Activated B cell treated with CpG ODN at 0.5 μM for 24 hours (primary cell): ENCODE data around the gene FARP1. TPM values are rescaled to one million over a fixed set of nuclear protein-coding genes. Genes with fewer than 3 reads are reported as not detected.

Experiments used
- ATAC-seq: fragments of 200-7000 bp; cut with Tn5 transposase; one replicate; pipeline ENCODE4 v1.10.0; 2021; ENCODE audit warnings: low read depth, mild to moderate bottlenecking, moderate library complexity
- CTCF ChIA-PET: fragments of 350-600 bp; sonication (Branson Sonifier 250); formaldehyde crosslinking; loops from one replicate; lab custom pipeline; 2021; ENCODE audit warnings: antibody characterized with exemption; lab: Charles Lee
- POLR2A ChIA-PET: fragments of 350-600 bp; sonication (Branson Sonifier 250); formaldehyde crosslinking; loops from one replicate; lab custom pipeline; 2021; ENCODE audit warnings: antibody characterized with exemption; lab: Charles Lee
- DNase-seq: peaks from one replicate; pipeline ENCODE4 v3.0.0; 2022
- H3K27ac Mint-ChIP-seq: one replicate; pipeline ENCODE4 v1.8.0; 2020; ENCODE audit warnings: mixed read lengths
- H3K27me3 Mint-ChIP-seq: one replicate; pipeline ENCODE4 v1.8.0; 2021; ENCODE audit warnings: mixed read lengths
- H3K36me3 Mint-ChIP-seq: one replicate; pipeline ENCODE4 v1.8.0; 2021; ENCODE audit warnings: low read depth, mixed read lengths
- H3K4me1 Mint-ChIP-seq: one replicate; pipeline ENCODE4 v1.8.0; 2021; ENCODE audit warnings: mixed read lengths
- H3K4me3 Mint-ChIP-seq: one replicate; pipeline ENCODE4 v1.8.0; 2020; ENCODE audit warnings: mild to moderate bottlenecking, mixed read lengths
- H3K9me3 Mint-ChIP-seq: one replicate; pipeline ENCODE4 v1.8.0; 2020; ENCODE audit warnings: mixed read lengths
- intact Hi-C: fragments of 100-400 bp; cut with micrococcal nuclease; formaldehyde crosslinking; loops from one replicate; pipeline ENCODE4 v1.15.1; 2024
- total RNA-seq: library from RNA; stranded (reverse); gene quantifications from 2 replicates; pipeline ENCODE4 v1.2.3, GENCODE V29; 2022
- TF ChIP-seq, protein P1 (sequence below): fragments of 200-600 bp; IDR thresholded peaks from one replicate; pipeline ENCODE4 v1.8.0; 2022; ENCODE audit warnings: antibody characterized with exemption, mild to moderate bottlenecking

The FARP1 gene
- total RNA-seq, 1 donor from 2014 or later: 2.1 TPM

DNA sequence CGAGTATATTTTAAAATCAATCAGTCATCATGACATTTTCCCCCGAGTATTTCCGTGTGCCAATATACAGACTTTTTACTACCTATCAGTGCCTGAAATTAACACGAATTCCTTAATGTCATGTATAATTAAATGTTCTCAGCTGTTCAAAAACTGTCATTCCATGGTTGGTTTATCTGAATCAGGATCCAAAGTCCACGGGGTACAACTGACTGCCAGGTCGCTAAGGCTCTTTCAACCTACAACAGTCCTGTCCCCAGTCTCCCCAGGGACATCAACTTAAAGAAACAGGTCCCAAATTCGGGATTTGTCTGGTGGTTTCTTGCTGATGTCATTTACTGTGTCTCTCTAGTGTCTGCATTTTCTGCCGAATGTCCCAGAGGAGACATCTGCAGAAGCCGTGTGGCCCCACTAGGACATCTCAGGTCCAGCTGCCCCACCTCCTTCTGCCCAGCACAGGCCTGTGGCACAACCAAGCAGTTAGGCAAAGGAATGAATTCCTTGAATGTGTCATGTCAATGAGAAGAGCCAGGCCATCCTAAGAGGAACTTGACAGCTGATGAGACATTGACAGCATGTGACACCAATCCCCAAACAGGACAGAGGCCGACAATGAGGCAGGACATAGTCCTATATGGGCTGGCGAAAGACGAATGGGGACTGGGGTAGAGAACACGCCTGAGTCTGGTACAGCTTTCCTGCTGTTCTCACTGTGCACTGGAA lies 324.5 kb downstream of the FARP1 start:
- peaks cover 76% of the 10 kb centered on the region for H3K36me3 Mint-ChIP-seq
- no peak for ATAC-seq
- POLR2A ChIA-PET: interaction anchor here (0.5 to 1.0 kb wide), 2 partner anchors 9 to 217 kb away, joined by 4 to 9 read pairs; no protein-coding TSS in a partner anchor
- intact Hi-C loops: no loop called here
- peak overlapping the region; percentile 47 for H3K27ac Mint-ChIP-seq
- DNase-seq: no peak
- H3K9me3 Mint-ChIP-seq: no peaks in the 10 kb centered on the region
- H3K4me1 Mint-ChIP-seq: no peaks in the 10 kb centered on the region
- H3K4me3 Mint-ChIP-seq: no peak overlapping the region
- no peaks in the 10 kb centered on the region for H3K27me3 Mint-ChIP-seq
- CTCF ChIA-PET: interaction anchor here (1.0 to 4.4 kb wide), 5 partner anchors 17 to 206 kb away, joined by 3 to 37 read pairs (median 5); no protein-coding TSS in a partner anchor
- TF ChIP-seq, protein P1, sequence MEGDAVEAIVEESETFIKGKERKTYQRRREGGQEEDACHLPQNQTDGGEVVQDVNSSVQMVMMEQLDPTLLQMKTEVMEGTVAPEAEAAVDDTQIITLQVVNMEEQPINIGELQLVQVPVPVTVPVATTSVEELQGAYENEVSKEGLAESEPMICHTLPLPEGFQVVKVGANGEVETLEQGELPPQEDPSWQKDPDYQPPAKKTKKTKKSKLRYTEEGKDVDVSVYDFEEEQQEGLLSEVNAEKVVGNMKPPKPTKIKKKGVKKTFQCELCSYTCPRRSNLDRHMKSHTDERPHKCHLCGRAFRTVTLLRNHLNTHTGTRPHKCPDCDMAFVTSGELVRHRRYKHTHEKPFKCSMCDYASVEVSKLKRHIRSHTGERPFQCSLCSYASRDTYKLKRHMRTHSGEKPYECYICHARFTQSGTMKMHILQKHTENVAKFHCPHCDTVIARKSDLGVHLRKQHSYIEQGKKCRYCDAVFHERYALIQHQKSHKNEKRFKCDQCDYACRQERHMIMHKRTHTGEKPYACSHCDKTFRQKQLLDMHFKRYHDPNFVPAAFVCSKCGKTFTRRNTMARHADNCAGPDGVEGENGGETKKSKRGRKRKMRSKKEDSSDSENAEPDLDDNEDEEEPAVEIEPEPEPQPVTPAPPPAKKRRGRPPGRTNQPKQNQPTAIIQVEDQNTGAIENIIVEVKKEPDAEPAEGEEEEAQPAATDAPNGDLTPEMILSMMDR: no peak

DNA sequence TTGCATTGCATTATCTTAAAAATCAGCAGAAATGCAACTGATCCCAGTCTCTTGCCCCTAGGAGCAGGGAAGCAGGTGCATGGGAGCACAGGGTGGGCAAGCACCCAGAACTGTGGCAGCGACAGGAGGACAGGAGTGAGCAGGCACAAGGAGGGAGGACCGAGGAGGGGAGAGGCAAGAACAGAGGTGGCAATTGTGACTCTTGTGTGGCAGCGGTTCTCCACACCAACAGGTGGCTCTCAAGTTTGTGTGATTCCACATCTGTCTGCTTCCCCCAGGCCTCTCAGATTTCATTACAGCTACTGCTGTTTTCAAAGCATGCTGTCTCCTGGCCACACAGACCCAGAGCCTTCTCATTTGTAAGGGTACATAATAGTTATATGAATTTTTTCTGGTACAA lies 325.5 kb downstream of the FARP1 start:
- ChIA-PET POLR2A (interaction anchor here (0.6 kb wide), 1 partner anchor 86 kb away, joined by 3 read pairs; no protein-coding TSS in a partner anchor), CTCF (interaction anchor here (1.0 to 4.4 kb wide), 4 partner anchors 13 to 185 kb away, joined by 4 to 37 read pairs (median 7); partner anchors contain the start of gene STK24)
- intact Hi-C loops: loop anchor here (1.0 kb wide), 1 partner anchor 185 kb away; no protein-coding TSS in a partner anchor
- no peaks in the 10 kb centered on the region for H3K27me3 Mint-ChIP-seq
- no peak overlapping the region for H3K4me3 Mint-ChIP-seq
- H3K27ac Mint-ChIP-seq: peak overlapping the region; percentile 47
- H3K4me1 Mint-ChIP-seq: no peaks in the 10 kb centered on the region
- H3K36me3 Mint-ChIP-seq: peaks cover 76% of the 10 kb centered on the region
- DNase-seq: no peak
- no peak for ATAC-seq
- TF ChIP-seq, protein P1: no peak
- H3K9me3 Mint-ChIP-seq: no peaks in the 10 kb centered on the region

DNA sequence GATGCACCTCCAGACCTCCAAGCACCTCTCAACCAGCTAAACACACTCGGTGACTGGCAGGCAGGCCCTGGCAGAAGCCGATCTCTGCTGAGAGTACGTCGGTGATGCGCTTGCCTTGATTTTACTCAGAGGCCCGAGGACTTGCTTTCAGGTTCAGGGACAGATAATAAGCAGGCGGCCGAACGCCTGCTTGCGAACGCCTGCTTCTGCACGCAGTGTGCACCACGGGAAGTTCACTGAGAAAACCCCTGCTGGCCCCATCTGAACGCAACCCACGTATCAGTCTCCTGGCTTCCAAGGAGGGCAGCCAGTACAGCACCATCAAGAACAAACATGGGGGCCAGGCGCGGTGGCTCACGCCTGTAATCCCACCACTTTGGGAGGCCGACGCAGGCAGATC lies 326.0 kb downstream of the FARP1 start:
- TF ChIP-seq, protein P1: no peak
- intact Hi-C loops: loop anchor here (1.0 kb wide), 1 partner anchor 184 kb away; no protein-coding TSS in a partner anchor
- ChIA-PET POLR2A (interaction anchor here (0.6 kb wide), 1 partner anchor 85 kb away, joined by 3 read pairs; no protein-coding TSS in a partner anchor), CTCF (interaction anchor here (1.0 to 4.4 kb wide), 4 partner anchors 13 to 184 kb away, joined by 4 to 37 read pairs (median 7); partner anchors contain the start of gene STK24)
- Mint-ChIP-seq H3K4me1 (no peaks in the 10 kb centered on the region), H3K27me3 (no peaks in the 10 kb centered on the region), H3K27ac (no peak overlapping the region), H3K9me3 (no peaks in the 10 kb centered on the region), H3K36me3 (peaks cover 76% of the 10 kb centered on the region), H3K4me3 (no peak overlapping the region)
- no peak for ATAC-seq
- DNase-seq: no peak

DNA sequence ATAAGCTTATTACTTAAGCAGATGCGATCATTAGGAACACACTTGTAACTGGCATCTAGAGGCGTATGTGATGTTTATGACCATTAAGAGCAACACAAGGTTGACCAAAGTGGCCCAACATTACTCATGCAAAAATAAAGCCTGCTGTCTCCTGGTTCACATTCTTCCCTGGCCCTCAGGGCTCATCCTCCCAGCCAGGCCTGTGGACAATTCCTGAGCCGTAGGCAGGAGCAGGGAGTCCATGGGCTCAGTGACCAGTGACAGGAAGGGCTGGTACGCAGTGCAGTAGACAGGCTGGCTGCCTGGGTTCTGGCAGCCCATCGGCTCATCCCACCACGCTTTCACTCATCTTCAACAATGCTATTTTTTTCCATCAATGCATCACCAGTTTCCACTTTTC lies 328.0 kb downstream of the FARP1 start:
- Mint-ChIP-seq H3K9me3 (no peaks in the 10 kb centered on the region), H3K4me3 (no peak overlapping the region), H3K27me3 (no peaks in the 10 kb centered on the region), H3K36me3 (peaks cover 75% of the 10 kb centered on the region), H3K4me1 (peaks cover under 1% of the 10 kb centered on the region), H3K27ac (no peak overlapping the region)
- ChIA-PET CTCF (interaction anchor here (0.8 to 1.8 kb wide), 2 partner anchors 102 to 182 kb away, joined by 3 to 6 read pairs; no protein-coding TSS in a partner anchor), POLR2A (no interaction called here)
- intact Hi-C loops: no loop called here
- DNase-seq (no peak), ATAC-seq (no peak)
- TF ChIP-seq, protein P1: no peak

DNA sequence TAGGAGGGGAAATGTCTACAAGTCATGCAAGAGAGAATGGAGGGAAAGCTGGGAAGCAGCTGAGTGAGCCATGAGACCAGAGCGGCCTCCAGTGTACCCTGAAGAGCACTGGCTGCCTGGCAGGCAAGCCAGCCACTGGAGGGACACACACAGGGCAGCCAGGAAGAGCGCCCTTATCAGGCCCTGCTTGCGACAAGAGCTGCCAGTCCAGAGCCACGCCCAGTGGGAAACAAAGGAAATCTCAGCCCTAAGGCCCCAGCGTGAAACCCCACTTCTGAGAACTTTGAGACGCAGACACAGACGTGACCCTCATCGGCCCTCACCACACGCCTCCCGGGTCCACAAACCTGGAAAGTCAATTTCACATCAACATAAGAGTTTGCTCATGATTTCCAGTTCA lies 329.0 kb downstream of the FARP1 start:
- TF ChIP-seq, protein P1: no peak
- no peaks in the 10 kb centered on the region for H3K9me3 Mint-ChIP-seq
- POLR2A ChIA-PET: no interaction called here
- H3K27ac Mint-ChIP-seq: no peak overlapping the region
- H3K27me3 Mint-ChIP-seq: no peaks in the 10 kb centered on the region
- H3K4me3 Mint-ChIP-seq: no peak overlapping the region
- no peak for DNase-seq
- CTCF ChIA-PET: interaction anchor here (1.0 to 1.8 kb wide), 2 partner anchors 181 to 368 kb away, joined by 3 to 6 read pairs; no protein-coding TSS in a partner anchor
- H3K36me3 Mint-ChIP-seq: peaks cover 70% of the 10 kb centered on the region
- peaks cover 10% of the 10 kb centered on the region for H3K4me1 Mint-ChIP-seq
- ATAC-seq: no peak
- intact Hi-C loops: no loop called here
